Urothelium cell line (cell line): ENCODE measurements around the gene C8B.

Source experiments
- DNase-seq: peaks from one replicate; pipeline ENCODE4 v3.0.0; 2011; ENCODE audit warnings: low spot score, mixed read lengths
- FAIRE-seq: peaks from 2 replicates; lab custom pipeline; 2011; peaks lifted over from hg19 to GRCh38; lab: Jason Lieb, UNC

C8B gene

DNA sequence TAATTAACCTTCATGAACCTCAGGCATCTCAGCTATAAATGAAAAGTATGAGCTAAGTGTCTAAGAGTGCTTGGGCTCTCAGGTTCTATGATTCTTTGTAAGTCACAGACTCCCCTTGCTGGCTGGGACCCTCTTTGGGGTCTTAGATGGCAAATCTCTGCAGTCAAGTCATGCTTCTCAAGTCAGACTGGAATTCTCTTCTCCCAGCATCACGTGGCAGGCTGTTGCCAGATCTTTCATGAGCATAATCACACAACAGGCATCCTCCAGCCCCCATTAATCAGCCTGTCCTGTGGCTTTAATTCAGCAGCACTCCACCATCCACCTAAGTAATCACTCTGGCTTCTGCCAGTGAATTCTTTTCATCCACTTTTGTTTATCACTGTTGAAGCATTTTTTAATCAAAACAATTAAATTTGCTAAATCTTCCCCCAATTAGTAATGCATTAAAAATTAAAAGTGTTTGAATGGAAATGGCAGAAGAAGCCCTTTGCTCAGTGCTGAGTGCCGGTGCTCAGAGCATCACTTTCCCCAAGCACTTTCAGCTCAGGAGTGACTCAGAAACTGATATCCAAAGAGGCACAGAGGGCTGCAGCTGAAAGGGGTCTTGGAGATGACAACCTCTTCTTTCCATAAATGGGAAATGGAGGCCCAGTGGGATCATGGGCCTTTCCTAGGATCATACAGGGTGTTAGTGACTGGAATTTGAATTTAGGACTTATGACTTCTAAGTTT lies 61.0 kb downstream of the C8B start:
- FAIRE-seq (no peak), DNase-seq (no peak)

DNA sequence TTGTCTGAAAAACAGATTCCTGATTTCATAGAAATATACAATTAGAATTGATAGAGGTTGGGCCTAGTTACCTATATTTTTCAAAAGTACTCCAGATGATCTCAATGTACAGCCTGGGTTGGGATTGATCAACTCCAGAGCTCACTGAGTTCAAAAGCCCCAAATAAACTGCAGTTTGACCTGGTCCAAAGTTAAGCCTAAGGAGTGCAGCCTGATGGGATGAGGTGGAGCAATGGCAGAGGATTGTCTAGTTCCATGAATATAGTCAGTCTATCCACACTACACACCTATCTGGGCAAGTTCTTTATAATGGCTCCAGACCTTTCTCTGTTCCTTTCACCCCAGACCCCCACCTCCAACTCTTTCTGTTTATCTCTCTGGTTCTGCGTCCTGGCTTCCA lies 62.0 kb downstream of the C8B start:
- no peak for FAIRE-seq

DNA sequence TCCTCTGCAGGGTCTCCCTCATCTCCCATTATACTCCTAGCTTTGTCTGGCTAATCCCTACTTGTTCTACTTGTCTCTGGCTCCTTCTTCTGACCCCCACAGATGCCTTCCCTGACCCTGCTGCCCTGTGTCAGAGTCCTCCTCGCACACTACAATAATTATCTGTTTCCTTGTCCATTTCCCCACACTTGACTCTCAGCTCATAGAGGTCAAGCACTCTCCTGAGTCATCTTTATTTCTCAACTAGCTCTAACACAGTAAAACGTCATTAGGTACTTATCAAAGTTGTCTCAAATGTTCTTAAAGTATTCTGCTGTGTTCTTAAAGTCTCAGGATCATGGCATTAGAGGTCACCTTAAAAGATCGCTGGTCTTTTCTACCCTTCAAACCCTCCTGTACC lies 64.1 kb downstream of the C8B start:
- DNase-seq (no peak), FAIRE-seq (no peak)

More for the DNA sequence above, 62.0 kb downstream of the C8B start:
- DNase-seq: no peak

DNA sequence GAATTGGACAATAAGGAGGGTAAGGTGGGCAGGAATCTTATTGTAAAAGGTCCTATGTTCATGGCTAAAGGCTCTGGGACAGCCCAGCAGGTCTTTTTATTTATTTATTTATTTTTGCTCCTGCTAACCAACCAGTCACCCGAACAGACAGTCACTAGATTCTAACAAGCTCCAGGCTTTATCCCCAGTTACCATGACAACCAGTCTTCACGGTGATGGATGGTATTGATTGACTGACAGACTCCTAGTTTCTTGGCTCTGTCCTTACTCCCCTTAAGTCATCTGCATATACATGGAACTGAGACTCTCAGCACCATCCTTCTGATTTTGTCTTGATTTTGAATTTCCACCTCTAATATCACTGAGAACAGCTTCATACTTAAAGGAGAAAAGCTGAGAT lies 66.9 kb downstream of the C8B start:
- DNase-seq: no peak
- no peak for FAIRE-seq

DNA sequence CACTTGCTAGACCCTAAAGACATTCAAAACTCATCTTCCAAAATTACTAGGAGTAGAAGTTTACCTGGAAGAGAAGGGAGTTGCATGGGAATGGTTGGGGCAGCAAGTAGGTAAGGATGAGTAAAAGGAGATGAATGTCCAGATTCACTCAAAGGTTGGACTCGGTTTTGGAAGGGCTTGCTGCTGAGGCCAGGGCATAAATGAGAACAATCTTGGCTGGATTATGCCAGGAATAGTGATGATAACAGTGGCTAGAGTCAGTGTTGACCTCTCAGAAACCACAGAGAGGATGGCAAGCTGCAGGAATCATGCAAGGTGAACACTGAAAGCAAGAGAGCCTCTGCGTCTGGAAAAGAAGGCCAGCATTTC lies 67.8 kb downstream of the C8B start:
- no peak for DNase-seq
- FAIRE-seq: no peak

DNA sequence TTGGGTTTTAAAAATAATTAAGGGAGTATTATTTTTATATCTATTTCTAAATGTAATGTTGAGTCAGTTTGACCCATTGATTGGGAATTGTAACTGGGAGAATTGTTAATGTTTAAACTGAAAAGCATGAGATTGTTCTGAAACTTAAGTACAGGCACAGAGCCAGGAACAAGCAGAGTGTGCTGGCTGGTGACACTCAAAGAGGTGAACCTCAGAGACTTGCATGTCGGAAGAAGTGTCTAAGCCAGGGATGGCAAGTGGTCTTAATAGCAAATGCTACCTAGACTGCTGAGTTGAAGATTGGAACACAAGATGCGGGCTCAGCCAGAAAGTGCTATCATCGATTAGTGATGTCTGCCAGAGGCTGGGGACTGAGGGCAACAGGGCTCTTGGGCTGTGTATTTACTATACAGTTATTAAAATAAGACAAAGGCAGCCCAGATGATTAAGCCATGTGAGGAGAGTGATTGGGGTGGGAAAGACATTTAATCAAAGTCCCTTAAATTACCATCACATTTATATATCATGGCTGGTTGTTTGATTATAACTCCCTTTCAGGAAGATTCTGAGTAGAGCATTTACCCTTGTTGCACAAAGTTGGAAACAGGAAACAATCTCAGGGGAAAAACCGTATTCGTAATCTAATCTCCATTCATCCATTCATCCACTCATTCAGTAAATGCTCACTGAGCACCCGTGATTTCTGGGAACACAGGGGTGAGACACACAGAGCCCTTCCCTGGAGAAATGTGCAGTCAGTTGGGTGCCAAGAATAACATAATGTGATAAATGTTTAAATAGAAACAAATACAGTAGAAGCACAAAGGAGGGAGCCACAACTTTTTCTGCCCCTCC lies 68.4 kb downstream of the C8B start:
- FAIRE-seq (no peak), DNase-seq (no peak)

DNA sequence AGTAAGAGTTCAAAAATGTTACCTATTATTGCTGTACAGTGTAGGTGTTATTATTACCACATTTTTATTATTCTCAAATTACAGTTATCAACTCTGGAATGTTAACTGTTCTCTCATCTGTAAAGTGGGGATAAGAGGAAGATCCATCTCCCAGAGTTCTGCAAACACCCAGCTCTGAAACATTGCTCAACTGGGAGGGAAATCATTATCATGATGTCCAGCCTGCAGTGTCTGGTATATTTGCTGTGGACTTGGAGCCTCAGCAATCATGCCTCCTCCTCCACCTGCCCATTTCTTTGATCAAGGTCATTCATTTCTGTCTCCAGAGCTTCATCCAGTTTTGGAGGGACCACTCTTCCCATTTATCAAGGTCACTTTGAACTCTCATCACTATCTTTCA lies 71.8 kb downstream of the C8B start:
- FAIRE-seq: no peak
- DNase-seq: no peak

DNA sequence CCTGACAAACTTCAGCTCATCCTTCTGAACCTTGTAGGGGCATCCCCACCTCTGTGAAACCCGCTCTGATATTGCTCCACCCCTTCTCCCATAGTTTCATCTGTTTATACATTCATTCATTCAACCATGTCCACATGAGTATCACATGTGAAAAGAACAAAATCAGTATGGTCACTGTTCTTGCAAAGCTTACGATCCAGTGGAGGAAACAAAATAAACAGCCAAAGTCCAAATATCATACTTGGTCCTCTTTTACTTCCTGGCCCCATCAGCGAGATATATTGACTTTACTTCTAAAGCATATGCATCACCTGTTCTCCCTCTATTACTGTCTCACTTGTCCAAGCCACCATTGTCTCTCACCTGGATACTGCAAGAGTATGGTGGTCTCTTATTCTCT lies 75.6 kb downstream of the C8B start:
- DNase-seq (no peak), FAIRE-seq (no peak)

DNA sequence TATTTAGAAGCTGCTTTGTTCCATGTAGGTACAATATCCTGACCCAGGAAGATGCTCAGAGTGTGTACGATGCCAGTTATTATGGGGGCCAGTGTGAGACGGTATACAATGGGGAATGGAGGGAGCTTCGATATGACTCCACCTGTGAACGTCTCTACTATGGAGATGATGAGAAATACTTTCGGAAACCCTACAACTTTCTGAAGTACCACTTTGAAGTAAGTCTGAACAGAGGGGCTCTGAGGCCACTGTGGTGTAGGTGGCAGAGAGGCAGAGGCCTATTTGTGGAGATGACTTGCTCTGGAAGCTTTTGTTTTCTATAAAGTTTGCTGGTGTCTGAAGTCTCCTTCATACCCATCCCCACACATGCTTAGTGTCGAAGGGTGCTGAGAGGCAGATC lies 84.4 kb downstream of the C8B start:
- FAIRE-seq (no peak), DNase-seq (no peak)

DNA sequence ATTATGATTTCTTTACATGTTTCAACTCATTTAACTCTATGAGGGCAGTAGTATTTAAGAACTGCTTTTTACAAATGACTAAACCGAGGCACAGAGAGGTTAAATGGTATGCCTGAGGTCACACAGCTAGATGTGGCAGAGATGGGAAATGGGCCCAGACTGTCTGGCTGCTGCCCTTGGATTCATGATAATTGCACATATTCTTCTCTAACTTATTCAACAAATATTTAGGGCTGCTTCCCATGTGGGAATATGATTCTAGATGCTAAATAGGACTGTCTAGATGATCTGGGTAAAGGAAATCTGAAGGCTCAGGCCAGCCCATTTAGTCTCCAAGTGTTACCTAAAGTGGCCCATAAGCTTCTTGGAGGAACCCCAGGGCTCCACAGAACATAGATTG lies 85.0 kb downstream of the C8B start:
- DNase-seq (no peak), FAIRE-seq (no peak)
